Calu3 (cell line): ENCODE results near the gene BLOC1S1. TPM values are rescaled to one million over a fixed set of nuclear protein-coding genes. Genes with fewer than 3 reads are reported as not detected.
A peak's percentile ranks its signal among the peaks of the same experiment; 100 is the strongest.

Source experiments
- BruUV-seq: library from RNA; stranded (reverse); fragments of 400-500 nt; replicated peaks from 2 replicates; lab custom pipeline; 2021; lab: Mats Ljungman, UMichigan
- CTCF ChIA-PET: fragments of 300-600 bp; sonication (Branson Sonifier 250); formaldehyde crosslinking; loops from one replicate; lab custom pipeline; 2022; ENCODE audit warnings: antibody characterized with exemption; lab: Charles Lee
- DNase-seq: peaks from one replicate; pipeline ENCODE4 v3.0.0; 2022
- H3K27ac Mint-ChIP-seq: one replicate; pipeline ENCODE4 v1.8.0; 2022; ENCODE audit warnings: mixed read lengths; ENCODE audit not compliant: unreplicated experiment
- H3K27me3 Mint-ChIP-seq: one replicate; pipeline ENCODE4 v1.8.0; 2022; ENCODE audit warnings: mixed read lengths; ENCODE audit not compliant: unreplicated experiment
- H3K36me3 Mint-ChIP-seq: one replicate; pipeline ENCODE4 v1.8.0; 2022; ENCODE audit warnings: mild to moderate bottlenecking, moderate library complexity, mixed read lengths; ENCODE audit not compliant: insufficient read depth, unreplicated experiment
- H3K4me1 Mint-ChIP-seq: one replicate; pipeline ENCODE4 v1.8.0; 2022; ENCODE audit warnings: mild to moderate bottlenecking, low read depth, mixed read lengths; ENCODE audit not compliant: unreplicated experiment
- H3K4me3 Mint-ChIP-seq: one replicate; pipeline ENCODE4 v1.8.0; 2022; ENCODE audit warnings: mild to moderate bottlenecking, low read depth, moderate library complexity, mixed read lengths; ENCODE audit not compliant: unreplicated experiment
- H3K9me3 Mint-ChIP-seq: one replicate; pipeline ENCODE4 v1.8.0; 2022; ENCODE audit warnings: low read depth, mixed read lengths; ENCODE audit not compliant: unreplicated experiment
- CTCF ChIP-seq: fragments of 200-600 bp; IDR thresholded peaks from one replicate; pipeline ENCODE4 v1.8.0; 2022; ENCODE audit warnings: antibody characterized with exemption; ENCODE audit not compliant: unreplicated experiment
- intact Hi-C: fragments of 100-400 bp; cut with micrococcal nuclease; formaldehyde crosslinking; loops from one replicate; pipeline ENCODE4 v1.10.0; 2022; ENCODE audit not compliant: unreplicated experiment
- total RNA-seq: library from RNA; stranded (reverse); gene quantifications from 2 replicates; pipeline ENCODE4 v1.2.3, GENCODE V29; 2022

The BLOC1S1 gene
- total RNA-seq, 1 experiment from 2014 or later = 71.0 TPM

- Mint-ChIP-seq H3K27ac (no peak overlapping the region), H3K36me3 (peaks cover 6% of the 10 kb centered on the region), H3K4me3 (no peak overlapping the region), H3K9me3 (no peaks in the 10 kb centered on the region), H3K4me1 (peaks cover 28% of the 10 kb centered on the region), H3K27me3 (peaks cover 61% of the 10 kb centered on the region)
- TF ChIP-seq CTCF = peak; percentile 44
- intact Hi-C loops = no loop called here
- BruUV-seq = no TSS peak
- CTCF ChIA-PET = interaction anchor here (0.9 to 2.6 kb wide), 5 partner anchors 10 to 24 kb away, joined by 3 to 14 read pairs (median 3); partner anchors contain the start of genes BLOC1S1 and RDH5
- DNase-seq = peak; percentile 40
These were observed 10.0 kb upstream of the BLOC1S1 start for GRCh38 chr12:55705782-55706402.

GRCh38 chr12:55706568-55707218 lies 9.2 kb upstream of the BLOC1S1 start:
- peaks cover 28% of the 10 kb centered on the region for H3K4me1 Mint-ChIP-seq
- BruUV-seq = no TSS peak
- no peak for TF ChIP-seq CTCF
- no peak for DNase-seq
- no peaks in the 10 kb centered on the region for H3K9me3 Mint-ChIP-seq
- no peak overlapping the region for H3K27ac Mint-ChIP-seq
- peaks cover 67% of the 10 kb centered on the region for H3K27me3 Mint-ChIP-seq
- intact Hi-C loops = no loop called here
- H3K36me3 Mint-ChIP-seq = peaks cover 6% of the 10 kb centered on the region
- CTCF ChIA-PET = interaction anchor here (0.6 to 2.6 kb wide), 6 partner anchors 9 to 25 kb away, joined by 3 to 14 read pairs (median 4); partner anchors contain the start of genes BLOC1S1 and RDH5
- H3K4me3 Mint-ChIP-seq = peak overlapping the region; percentile 74

DNA sequence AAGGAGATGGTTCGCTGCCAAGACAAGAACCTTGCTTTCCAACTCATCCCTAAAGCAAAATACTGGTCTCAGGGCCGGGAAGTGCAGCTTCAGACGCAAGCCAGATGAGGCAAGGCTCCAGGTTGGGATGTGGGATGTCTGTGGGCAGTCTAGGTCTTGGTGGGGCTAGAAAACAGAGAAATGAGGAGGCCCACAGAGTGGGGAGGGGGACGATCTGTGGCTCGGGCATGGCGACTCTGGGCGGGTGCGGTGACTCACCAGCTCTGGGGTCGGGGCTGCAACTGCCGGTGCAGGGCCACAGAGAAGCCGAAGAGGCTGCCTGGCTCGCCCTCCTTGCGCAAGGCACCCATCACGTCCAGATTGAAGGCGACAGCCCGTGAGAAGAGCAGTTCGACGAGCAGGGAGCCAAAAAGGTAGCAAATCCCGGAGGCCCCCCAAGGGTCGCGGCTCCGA lies 8.6 kb upstream of the BLOC1S1 start:
- DNase-seq = peak; percentile 36
- Mint-ChIP-seq H3K36me3 (peaks cover 6% of the 10 kb centered on the region), H3K4me3 (peak overlapping the region; percentile 74), H3K27ac (no peak overlapping the region), H3K4me1 (peaks cover 28% of the 10 kb centered on the region), H3K27me3 (peaks cover 73% of the 10 kb centered on the region), H3K9me3 (no peaks in the 10 kb centered on the region)
- no TSS peak for BruUV-seq
- CTCF ChIA-PET = interaction anchor here (1.0 to 2.6 kb wide), 3 partner anchors 10 to 26 kb away, joined by 3 to 14 read pairs (median 3); partner anchors contain the start of gene RDH5
- no peak for TF ChIP-seq CTCF
- intact Hi-C loops = no loop called here

DNA sequence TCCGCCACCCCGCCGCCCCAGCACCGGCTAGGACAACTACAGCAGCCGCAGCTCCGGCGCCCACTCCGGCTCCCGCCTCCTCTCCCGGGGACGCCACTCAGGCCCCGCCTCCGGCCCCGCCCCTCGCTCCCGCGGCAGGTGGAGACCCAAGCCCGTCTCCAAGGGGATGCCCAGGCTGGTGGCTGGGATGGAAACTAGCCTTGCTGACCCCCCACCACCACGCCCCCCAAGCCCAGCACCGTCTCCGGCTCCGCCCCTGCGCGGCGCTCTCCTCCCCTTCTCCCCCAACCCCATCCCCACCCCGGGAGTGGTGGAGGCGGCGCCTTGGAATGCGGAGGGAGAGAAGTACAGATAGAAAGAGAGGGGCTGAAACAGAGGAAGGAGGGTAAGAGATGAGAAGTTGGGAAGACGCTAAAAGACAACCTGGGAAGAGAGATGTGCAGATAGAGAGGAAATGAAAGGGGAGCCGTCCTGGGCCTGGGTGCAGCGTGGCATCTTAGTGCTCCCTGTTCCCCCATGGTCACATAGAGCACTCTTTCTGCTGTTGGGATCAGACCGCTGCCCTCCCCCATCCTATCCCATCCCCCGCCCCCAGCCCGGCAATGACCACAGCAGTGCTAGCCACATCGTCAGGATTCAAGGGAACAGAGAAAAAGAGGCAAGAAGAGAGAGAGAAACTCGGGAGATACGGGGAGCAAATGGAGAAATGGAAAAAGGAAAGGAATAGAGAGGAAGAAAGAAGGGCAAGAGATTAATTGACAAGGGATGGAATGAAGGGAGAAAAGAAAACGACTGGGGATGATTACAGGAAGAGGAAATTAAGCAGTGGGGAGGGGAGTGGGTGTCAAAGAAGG lies 7.8 kb upstream of the BLOC1S1 start, which contains the start of gene ITGA7:
Gene ITGA7 (minus strand): TSS at position 64 of the 854 bp plus-strand sequence. CDS start 222 bp downstream, outside the sequence.
- intact Hi-C loops = no loop called here
- Mint-ChIP-seq H3K27ac (no peak within 1 kb of the TSS), H3K4me3 (peak within 1 kb of the TSS; percentile 74), H3K36me3 (peaks cover 6% of the 10 kb centered on the region), H3K4me1 (peaks cover 28% of the 10 kb centered on the region), H3K9me3 (no peaks in the 10 kb centered on the region), H3K27me3 (peaks cover 78% of the 10 kb centered on the region)
- CTCF ChIA-PET = interaction anchor here (1.0 to 2.6 kb wide), 3 partner anchors 9 to 26 kb away, joined by 3 to 14 read pairs (median 3); partner anchors contain the start of gene RDH5
- TF ChIP-seq CTCF = no peak
- DNase-seq = peak; percentile 79
- no TSS peak for BruUV-seq
